Activated CD4-positive, CD25-positive, alpha-beta regulatory T cell treated with anti-CD3 and anti-CD28 coated beads, Interleukin-2, amount 50 U/mL, for 72 hours (primary cell): ENCODE results near the gene MBNL2.

ENCODE experiments used
- DNase-seq: peaks from one replicate; pipeline ENCODE4 v3.0.0; 2021

The MBNL2 gene

DNA sequence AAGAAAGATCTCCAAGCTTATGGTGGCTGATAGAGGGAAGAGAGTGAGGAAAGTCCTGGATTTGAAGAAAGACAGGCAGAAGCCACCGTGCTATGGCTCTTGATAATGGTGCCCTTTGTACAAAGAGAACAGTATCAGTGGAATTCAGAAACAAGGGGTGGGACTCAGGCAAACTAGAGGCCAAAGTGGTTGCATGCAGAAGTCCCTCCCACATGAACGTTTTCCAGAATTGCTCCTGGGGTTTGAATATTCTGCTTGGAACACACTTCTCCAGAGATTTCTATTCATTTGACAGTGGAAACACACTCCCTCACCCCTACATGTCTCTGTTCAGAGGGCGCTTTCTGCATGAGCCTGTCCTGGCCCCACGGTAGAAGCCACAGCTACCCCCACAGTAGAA is 10.1 kb upstream of the MBNL2 start:
- no peak for DNase-seq

GRCh38 chr13:97212601-97213040 is 9.5 kb upstream of the MBNL2 start:
- no peak for DNase-seq

DNA sequence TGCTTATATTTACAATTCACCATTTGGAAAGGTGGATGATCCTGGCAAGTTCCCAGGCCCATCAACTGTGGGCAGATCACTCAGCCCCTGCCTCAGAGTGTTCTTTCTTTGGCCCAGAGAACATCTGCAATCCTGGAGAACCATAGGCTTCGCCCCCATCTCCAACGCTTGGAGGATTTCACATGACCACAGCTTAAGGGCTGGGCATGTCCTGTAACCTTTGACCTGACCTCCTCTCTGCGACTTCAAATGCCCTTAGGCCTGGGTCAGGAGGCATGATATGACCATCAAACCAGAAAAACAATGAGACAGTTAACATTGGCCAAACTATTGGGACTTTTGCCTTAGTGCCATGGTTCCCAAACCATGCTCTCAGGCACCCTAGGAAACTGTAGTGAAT is 7.2 kb upstream of the MBNL2 start:
- no peak for DNase-seq

DNA sequence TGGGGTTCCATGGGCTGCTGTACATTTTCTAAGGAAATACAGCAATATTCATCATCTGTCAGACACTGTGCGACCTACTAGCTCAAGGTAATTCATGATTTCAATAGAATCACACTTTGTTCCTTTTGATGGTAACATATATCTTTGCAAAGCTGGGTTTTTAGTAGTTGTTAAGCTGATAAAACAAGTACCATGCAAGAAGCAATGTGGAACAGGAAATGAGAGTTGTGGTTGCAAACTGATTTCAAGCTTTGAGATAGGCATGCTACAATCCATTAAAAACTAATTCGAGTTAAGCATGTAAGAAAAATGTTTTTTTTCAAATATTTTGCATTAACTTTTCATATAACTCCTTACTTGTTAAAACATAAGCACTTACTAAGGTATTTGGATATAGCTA is 6.8 kb upstream of the MBNL2 start:
- no peak for DNase-seq

DNA sequence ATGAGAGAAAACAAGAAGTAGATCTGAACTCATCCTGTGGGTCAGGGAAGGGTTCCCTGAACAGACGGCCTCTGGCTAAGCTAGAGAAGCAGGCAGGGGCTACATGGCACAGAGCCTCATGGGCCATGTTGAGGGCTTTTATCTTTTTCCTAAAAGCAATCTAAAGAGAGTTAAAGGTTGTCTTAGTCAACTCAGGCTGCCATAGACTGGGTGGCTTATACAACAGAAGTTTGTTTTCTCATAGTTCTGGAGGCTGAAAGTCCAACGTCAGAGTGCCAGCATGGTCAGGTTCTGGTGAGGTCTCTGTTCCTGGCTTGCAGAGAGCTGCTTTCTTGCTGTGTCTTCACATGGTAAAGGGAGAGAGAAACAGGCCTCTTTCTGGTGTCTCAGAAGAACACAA is 2.9 kb upstream of the MBNL2 start:
- no peak for DNase-seq

GRCh38 chr13:97220151-97220900 is 1.8 kb upstream of the MBNL2 start:
- no peak for DNase-seq

GRCh38 chr13:97221046-97221445 is 1.1 kb upstream of the MBNL2 start:
- DNase-seq = no peak

- DNase-seq = no peak
Measured at GRCh38 chr13:97221466-97221865, 667 bp upstream of the MBNL2 start.

- no peak for DNase-seq
Measured at GRCh38 chr13:97223037-97223710, 1.0 kb downstream of the MBNL2 start.

- DNase-seq = no peak
Measured at GRCh38 chr13:97223711-97224541, 1.8 kb downstream of the MBNL2 start.

GRCh38 chr13:97224544-97225300 is 2.6 kb downstream of the MBNL2 start:
- DNase-seq = no peak

GRCh38 chr13:97225533-97225932 is 3.4 kb downstream of the MBNL2 start:
- DNase-seq = no peak

GRCh38 chr13:97226013-97226412 is 3.9 kb downstream of the MBNL2 start:
- DNase-seq = no peak

DNA sequence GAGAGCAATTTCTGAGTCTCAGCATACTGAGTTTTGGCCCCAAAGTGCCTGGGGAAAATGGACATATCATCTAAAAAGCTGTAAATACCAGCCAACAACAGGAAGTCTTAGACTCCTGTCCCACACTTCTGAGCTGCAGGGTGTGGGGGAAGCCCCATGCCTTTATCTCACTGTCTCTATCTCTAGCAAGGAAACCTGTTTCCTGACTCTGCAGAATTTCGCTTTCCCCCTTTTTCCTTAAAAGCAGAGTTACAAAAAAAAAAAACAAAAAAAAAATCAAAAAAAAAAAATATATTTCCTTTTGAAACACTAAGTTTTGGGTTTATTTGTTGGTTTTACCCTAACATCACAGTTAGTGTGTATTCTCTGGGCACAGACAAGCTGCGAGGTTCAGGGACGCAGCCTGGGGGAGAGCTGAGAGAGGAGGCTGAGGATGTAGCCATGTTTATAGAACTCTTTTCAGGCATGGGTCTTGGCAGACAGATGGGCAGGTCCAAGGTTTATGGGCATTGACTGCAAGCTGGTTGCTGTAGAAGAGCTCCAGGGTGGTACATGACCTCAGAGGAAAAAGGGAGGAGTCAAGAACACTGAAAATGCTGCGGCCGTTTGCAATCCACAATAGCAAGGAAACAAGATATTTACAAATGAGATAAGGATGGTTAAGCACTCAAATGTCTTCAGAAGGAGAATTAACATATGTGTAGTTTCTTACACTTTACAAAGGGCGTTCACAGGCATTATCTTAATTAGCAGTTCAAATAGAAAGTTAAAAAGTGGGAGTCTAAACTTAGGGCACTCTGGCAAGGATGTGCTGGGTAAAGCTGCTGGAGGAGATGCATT is 4.9 kb downstream of the MBNL2 start:
- DNase-seq = no peak

DNA sequence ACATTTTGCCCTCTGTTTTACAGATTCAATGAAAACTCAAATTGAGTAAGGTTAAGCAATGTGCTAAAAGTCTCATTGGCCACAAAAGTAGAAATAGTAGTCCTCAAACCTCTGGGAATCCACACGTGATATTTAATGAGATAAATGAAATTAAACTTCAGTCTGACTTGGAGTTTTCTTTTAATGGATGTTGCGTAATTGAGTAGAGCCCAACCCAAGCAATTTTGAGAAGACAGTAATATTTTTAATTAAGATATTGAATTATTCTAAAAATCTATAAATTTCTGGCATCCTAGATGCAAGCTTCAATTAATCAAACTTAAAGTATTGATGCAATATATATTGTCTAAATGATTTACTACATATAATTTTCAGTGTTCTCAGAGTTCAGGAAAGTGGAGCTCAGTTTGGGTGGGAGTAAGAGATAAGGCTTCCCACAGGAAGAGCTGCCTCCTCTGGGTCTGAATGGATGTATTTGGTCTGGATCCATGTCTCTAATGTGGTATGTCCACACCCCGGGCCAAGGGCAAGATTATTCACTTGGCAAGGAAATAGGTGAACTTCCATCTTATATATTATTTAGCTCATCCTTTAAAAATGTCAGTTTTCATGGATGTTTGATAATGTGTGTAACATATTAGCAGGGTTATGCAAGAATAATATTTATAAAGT is 6.9 kb downstream of the MBNL2 start:
- no peak for DNase-seq

DNA sequence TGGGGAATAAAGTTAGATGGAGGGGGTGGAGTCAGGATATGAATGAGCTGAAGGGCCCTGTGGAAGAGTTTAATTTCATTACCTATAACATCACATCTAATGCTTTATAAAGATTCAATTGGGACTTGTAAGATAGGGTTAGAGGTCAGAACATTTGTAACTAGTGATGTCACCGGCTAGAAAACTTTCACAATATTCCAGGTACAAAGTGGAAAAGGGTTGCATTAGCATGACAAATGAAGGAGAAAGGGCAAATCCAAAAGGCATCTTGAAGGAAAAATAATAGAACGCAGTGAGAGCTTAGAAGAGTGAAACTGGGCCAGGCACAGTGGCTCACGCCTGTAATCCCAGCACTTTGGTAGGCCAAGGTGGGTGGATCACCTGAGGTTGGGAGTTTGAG is 7.6 kb downstream of the MBNL2 start:
- DNase-seq = no peak

GRCh38 chr13:97231118-97231828 is 9.1 kb downstream of the MBNL2 start:
- no peak for DNase-seq

GRCh38 chr13:97231829-97232196 is 9.7 kb downstream of the MBNL2 start:
- DNase-seq = no peak

DNA sequence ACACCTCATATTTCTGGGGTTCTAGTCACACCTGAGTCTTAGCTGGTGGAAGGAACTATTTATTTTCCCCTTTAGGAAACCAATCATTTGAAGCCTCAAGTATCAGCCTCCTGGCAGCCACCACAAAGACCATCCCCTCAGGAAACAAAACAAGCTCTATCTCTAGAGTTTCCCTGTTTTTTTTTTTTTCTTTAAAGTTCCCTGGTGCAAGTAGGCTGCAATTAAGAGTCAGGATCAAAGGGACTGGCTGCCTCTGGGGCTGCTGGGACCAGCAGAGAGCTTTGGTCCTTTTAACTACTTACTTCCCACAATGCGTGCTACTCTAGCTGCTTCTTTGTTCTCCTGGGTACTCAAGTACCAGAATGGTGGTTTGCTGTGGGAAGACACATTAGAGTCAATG is 11.4 kb downstream of the MBNL2 start:
- no peak for DNase-seq

DNA sequence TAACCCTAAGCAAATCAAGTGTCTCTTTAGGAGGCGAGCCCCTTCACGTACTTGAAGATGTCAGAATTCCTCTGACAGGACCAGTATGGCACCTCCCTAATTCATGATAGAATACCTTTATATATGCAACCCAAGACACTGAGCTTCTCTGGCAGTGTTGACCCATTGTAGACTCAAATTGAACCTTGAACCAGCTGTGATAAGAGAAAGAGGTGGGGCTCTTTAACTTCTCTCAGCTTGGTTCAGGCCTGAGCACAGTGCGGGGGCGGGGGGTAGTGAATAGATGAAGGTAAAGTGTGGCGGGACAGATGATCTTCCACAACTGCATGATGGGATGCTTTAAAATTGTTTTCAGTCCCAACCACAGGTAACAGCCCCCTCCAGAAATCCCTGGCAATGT is 12.1 kb downstream of the MBNL2 start:
- no peak for DNase-seq

- no peak for DNase-seq
Measured at GRCh38 chr13:97234742-97235141, 12.6 kb downstream of the MBNL2 start.
